AML-193 (cell line): ENCODE data around the gene STK32B.
"Not testable (repeated sequence)": the region's sequence is repeated elsewhere in the genome, so short reads cannot be mapped to it uniquely, and the experiment has no call there.

ENCODE experiments used
- DNase-seq, 2 experiments: peaks; one replicate each; lab custom pipeline; 2025; lab: John Stamatoyannopoulos, UW

Gene STK32B

DNA sequence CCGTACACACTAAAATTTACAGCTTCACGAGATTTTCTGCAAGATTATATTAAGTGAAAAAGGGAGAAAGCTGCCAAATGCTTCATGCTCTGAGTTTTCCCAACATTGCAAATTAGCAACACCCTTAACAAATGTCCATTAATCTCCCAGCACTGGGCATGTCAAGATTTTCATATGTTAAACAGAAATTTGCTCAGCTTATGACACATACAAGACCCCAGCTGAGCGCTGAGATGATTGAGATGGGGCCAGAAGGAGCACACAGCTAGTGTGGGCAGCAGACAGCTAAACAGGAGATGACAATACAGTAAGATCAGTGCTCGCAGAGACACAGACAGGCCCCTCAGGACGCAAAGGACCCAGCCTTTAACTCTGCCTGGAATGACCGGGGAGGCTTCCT lies 208.8 kb downstream of the STK32B start:
- DNase-seq = no peak

DNA sequence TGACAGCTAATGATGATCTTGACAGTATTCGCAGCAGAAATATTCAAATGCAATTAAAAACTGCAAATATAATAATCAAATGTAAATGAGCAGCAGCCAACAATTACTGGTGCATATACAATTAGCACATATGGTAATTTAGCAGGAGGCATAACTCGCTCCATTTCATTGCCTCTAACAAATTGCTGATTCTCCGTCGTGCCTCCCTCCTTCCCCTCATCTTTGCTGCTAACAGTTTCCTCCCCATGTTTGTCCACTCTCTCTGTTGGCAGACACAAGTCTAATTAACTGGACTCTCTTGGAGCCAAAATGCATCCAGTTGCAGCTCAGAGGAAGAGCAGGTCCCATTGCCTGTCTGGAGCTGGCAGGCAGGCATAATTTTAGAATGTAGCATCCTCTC lies 210.6 kb downstream of the STK32B start:
- no peak for DNase-seq

DNA sequence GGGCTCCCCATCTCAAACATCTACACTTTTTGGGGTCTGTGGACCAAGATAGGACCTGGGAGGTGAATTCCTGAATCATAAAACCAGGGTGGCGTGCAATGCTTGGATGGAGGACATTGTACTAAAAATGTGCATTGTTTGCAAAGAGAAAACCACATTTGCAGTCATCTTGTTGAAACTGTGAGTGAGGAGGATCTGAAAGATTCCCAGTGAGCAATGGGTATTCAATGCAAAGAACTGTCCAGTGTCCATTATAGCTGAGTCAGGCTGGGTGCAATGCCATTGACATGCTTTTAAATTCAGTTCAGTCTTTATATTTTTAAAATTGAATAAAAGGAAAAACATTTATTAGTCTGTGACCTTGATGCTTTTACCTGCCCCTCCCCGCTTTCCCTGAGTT lies 215.7 kb downstream of the STK32B start:
- no peak for DNase-seq

DNA sequence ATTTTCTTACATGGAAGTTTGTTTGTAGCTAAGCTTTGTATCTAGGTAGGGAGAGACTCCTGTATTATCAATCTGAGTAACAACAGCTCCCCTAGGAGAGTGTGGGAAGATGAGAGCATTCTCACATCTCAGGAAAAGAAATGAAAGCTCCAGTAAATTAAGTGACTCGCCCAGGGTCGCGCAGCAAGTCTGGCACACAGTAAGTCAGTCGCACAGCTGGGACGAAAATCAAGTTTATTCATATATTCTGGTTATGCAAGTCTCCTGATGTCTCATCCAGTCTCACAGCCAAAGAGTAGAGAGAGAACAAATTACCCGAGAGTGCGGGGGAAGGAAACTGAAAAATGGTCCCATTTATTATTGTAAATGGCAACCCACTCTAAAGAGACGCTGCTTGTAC lies 216.1 kb downstream of the STK32B start:
- DNase-seq = no peak

DNA sequence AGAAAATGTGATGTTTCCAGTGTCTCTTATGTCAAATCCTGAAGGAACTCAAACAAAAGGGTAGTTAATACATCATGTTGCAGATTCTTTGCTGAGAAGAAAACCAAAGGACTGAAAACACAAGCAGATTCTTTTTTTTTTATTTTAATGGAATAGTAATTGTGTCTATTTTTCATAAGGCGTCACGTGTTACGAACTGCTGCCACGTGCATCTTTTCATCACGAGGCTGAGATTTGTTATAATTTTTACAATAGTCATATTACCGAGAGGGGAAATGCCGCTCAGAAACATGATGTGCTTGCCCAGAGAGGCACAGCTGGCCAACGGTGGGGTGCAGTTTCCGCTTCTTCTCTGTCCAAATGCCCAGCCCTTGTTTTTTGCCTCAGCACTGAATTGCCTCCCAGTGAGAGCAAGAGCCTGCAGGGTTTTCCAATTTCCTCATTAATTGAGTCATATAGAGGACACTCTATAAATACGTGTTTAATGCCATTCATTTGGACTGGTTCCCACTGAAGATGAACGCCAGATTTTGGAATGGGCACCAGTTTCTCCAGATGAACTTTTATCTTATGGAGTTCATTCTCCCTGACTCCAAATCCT lies 225.3 kb downstream of the STK32B start:
- DNase-seq = no peak

DNA sequence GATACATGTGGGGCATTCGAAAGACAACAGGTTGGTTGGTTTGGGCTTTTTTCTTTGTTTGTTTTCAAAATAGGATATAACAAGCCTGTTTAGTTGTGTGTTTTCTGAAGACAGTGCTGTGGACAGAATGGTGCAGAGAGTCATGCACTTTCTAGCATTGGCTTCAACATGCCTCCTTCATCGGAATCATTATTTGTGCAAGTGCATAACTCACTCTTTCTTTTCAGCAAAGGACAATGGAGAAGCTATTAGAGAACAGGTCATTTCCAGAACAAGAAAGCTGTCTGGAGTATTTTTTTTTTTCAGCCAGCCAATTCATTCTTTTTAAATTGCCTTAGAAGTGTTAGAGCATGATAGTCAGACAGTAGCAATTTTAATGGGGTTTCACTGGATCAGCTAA lies 225.8 kb downstream of the STK32B start:
- no peak for DNase-seq

DNA sequence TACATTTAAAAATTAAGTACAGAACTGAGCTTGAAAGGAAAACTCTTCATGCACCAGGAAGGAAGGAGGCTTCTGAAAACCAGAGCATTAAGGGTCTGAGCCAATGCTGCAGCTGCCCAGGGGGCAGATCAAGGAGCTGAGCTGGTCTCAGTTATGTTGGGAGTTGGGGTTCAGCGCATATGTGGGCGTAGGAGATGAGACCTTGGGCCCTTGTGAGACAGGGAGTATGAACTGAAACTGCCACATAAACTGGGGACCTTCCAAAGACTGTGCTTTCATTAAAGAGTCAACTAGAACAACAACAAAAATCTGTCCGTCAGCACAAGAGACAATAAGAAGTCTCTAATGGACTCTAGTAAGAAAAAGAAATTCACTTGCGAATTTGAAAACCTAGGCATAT lies 226.9 kb downstream of the STK32B start:
- no peak for DNase-seq

DNA sequence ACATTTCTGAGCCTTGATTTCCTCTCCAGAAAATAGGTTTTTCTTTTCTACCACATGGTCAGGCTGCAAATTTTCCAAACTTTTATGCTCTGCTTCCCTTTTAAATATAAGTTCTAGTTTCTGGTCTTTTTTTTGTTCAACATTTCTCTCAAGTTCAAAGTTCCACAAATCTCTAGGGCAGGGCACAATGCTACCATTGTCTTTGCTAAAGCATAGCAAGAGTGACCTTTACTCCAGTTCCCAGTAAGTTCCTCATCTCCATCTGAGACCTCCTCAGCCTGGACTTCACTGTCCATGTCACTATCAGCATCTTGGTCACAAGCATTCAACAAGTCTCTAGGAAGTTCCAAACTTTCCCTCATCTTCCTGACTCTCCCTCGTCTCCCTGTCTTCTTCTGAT lies 228.8 kb downstream of the STK32B start:
- DNase-seq = not testable (repeated sequence)

DNA sequence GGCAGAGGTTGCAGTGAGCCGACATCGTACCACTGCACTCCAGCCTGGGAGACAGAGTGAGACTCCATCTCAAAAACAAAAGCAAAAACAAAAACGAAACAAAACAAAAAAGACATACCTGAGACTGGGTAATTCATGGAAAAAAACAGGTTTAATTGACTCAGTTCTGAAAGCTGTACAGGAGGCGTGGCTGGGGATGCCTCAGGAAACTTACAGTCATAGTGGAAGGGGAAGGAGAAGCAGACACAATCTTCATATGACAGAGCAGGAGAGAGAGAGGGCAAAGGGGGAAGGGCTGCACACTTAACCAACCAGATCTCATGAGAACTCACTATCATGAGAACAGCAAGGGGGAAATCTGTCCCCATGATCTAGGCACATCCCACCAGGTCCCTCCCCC lies 229.5 kb downstream of the STK32B start:
- DNase-seq = no peak

DNA sequence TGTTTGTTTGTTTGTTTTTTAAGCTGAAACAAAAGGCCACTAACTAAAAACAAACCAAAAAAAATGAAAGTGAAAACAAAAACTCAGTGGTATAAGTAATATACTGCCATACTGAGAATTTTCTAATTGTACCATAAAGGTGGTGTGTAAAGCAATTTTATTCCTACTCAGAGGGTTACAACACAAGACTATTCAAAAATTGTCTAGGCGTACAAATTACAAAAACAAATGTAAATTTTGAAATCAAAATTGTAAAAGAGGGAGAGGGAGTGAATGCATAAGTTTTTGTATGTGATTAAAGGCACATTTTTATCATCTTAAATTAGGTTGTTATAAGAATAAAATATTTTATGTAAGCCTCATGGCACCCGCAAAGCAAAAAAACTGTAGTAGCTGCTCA lies 232.6 kb downstream of the STK32B start:
- no peak for DNase-seq

DNA sequence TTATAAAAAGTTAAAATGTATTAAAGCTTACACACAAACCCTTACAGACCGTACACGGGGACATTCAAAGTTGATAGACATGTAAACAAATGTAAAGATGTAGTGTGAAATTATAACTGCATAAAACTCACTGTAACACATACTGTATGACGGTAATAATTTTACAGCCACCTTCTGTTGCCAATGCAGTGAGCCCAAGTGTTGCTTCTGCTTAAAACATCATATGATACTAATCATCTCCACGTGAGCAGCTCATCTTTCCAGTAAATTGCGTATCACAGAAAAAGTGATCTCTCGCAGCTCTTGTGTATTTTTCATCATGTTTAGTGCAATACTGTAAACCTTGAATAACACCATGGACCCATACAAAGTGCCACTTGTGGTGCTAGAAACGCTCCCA lies 233.2 kb downstream of the STK32B start:
- DNase-seq = no peak

DNA sequence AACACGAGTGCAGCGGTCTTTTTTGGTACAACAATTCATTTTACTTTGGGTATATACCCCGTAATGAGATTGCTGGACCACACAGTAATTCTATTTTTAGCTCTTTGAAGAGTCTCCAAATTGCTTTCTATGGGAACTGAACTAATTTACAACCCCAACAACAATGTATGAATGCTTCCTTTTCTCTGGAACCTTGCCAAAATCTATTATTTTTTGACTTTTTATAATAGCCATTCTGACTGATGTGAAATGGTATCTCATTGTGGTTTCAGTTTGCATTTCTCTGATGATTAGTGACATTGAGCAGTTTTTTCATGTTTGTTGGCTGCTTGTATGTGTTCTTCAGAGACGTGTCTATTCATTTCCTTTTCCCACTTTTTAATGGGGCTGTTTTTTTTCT lies 240.8 kb downstream of the STK32B start:
- DNase-seq = no peak

DNA sequence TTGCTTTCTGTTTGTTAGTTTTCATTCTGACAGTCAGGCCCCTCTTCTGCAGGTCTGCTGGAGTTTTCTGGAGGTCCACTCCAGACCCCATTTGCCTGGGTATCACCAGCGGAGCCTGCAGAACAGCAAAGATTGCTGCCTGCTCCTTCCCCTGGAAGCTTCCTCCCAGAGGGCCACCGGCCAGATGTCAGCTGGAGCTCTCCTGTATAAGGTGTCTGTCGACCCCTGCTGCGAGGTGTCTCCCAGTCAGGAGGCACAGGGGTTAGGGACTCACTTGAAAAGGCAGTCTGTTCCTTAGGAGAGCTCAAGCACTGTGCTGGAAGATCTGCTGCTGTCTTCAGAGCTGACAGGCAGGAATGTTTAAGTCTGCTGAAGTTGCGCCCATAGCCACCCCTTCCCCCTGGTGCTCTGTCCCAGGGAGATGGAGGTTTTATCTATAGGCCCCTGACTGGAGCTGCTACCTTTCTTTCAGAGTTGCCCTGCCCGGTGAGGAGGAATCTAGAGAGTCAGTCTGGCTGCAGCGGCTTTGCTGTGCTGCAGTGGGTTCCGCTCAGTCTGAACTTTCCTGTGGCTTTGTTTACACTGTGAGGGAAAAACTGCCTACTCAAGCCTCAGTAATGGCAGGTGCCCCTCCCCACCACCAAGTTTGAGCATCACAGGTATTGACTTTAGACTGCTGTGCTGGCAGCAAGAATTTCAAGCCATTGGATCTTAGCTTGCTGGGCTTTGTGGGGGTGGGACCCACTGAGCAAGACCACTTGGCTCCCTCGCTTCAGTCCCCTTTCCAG lies 246.9 kb downstream of the STK32B start:
- DNase-seq = not testable (repeated sequence)

DNA sequence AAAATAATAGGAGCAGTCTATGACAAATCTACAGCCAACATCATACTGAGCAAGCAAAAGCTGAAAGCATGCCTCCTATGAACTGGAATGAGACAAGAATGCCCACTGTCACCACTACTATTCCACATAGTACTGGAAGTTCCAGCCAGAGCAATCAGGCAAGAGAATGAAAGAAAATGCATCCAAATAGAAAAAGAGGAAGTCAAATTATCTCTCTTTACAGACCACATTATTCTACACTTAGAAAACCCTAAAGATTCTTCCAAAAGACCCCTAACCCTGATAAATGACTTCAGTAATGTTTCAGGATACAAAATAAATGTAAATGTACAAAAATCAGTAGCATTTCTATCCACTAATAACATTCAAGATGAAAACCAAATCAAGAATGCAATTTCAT lies 249.0 kb downstream of the STK32B start:
- no peak for DNase-seq

DNA sequence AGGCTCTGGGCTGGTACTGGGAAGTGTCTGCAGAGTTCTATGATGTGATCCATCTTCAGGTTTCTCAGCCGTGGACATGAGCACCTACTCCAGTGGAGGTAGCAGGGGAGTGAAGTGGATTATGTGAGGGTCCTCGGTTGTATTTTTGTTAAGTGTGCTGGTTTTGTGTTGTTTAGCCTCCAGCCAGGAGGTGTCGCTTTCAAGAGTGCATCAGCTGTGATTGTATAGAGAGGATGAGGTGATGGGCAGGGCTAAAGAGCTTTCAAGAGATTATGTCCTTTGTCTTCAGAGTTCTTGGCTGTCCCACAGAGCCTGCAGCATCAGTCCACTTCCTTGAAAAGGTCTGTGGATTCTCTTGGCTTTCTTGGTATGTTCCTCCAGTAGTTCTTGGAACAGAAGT lies 256.6 kb downstream of the STK32B start:
- no peak for DNase-seq

DNA sequence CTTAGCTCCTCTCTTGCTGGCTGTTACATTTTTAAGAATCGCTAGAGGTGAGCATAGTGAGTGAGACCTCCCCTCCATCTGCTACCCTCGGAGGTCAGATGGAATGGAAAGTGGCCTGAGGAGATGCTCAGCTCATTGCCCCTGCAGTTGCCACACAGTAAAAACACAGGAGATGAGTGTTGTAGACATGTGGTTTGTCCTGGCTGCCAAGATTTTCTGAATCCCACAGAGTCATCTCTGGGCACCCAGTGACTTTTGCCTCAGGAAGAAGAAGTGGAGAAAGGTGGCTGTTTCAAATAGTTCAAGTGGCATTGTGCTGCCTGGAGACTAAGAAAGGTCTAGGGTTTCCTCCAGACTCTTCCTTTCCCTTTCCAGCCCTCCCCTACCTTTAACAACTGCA lies 271.0 kb downstream of the STK32B start:
- DNase-seq = no peak

DNA sequence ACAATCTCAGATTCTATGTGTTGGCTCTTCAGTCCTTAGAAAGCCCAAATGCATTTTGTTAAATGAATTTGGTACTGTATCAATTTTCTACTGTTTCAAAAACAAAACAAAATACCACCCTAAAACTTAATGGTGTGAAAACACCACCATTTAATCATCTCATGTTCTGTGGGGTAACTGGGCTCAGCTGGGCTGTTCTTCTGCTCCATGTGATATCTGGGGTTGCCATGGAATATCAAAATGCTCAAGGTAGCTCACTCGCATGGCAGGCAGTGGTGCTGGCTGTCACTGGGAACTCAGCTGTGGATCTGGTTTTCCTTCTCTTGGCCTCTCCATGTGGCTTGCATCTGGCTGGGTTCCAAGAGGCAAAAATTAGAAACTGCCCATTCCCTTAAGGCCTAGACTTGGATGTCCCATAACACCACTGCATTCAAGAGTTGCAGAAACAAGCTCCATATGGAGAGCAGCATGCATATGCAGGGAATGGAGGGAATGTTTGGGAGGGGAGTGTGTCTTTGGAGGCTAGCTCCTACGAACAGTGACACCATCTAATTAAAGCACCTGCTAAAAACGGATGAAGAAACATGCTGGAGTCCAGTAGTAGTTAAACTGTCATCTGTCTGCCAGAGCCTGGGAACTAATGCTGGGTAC lies 279.2 kb downstream of the STK32B start:
- no peak for DNase-seq

DNA sequence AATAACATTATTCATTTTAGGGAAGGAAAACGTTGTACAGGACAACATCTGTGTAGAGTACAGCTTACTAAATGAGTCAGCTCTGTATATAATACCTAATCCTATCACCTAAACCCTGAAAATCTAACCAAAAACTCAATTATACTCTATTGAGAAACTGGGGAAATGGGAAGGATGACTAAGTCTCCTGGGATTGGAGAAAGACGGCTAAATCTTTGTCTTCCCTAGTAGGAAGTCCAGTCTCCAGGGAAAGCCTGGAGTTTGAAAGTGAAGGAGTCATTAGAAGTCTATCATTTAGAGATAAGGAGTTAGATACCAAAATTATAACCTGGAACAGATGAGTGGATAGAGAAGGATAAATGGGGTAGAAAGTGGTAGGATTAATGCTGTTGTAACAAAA lies 286.5 kb downstream of the STK32B start:
- no peak for DNase-seq

DNA sequence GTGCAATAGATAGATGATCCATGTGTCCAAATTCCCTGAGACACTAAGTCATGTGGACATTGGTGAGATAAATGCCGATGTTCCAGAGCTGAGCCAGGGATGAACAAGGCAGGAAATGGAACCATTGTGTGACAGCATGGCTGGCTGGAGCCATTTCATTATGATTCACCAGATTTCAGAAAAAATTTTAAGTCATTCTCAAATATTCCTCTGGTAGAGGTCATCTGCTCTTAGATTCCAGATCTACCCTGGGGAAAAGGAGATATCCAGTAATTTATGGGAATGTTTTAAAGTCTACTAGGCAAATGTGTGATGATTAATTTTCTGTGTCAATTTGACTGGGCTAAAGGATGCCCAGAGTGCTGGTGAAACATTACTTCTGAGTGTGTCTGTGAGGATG lies 287.3 kb downstream of the STK32B start:
- no peak for DNase-seq

DNA sequence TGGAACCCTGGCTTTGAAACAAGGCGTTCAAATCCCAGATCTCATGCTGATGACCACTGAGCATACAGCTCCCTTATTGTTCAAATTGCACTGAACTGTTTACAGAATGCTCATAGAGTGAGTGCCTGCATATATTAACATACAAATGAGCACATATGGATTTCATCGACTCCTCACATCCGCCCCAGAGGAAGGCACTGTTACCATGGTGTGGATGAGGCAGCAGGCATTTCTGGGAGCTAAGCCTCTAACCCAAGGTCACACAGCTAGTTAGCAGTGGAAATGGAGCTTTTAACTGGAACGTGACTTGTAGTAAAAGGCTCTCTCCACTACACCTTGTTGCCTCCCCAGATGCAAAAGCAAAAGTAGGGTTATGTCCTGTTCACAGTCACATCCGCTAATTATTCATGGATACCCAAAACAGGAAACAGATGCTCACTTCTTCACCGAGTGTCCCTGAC lies 289.7 kb downstream of the STK32B start:
- DNase-seq = no peak

DNA sequence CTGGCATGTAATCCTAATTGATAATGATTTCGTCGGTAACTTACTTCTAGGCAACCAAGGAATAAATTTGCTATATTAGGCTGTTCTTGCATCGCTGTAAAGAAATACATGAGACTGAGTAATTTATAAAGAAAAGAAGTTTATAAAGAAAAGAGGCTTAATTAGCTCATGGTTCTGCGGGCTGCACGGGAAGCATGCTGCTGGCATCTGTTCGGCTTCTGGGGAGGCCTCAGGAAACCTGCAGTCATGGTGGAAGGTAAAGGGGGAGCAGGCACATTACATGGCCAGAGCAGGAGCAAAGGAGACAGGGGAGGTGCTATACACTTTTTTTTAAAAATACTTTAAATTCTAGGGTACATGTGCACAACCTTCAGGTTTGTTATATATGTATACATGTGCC lies 290.2 kb downstream of the STK32B start:
- DNase-seq = no peak

DNA sequence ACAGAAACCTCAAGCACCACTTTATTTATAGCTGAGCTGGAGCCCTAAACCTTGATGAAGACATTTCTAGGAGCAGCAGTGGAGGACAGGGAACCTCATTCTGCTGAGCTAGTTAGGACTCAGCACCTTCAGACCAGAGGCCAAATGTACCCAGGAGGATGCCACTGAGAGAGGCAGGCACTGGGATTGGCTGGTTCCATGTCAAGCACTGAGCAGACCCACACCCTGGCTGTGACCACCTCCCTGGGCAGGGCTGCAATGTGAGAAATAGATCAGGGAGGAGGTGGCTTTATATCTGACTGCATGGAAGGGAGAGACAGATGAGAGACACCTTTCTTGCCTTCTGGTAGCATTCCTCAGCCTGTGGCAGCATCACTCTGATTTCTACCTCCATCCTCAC lies 304.6 kb downstream of the STK32B start:
- no peak for DNase-seq

DNA sequence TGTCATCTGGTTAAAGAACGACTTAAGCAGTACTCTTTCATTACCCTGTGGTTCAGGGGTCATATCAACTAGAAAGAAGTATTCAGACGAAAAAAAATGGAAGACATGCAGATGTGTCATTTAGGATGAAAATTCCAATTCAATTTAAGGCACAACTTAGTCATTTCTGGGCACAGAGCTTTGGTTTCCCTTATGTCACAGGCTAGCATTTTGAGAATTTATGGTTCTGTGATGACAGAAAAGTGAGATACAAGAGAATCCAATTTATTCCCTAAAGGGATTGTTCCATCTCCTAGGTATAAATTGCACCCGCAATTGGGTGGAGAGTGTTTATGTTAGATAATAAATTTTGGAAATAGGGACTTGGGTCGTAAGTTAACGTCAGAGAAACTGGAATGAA lies 306.6 kb downstream of the STK32B start:
- no peak for DNase-seq
